Measurements from ENCODE around the gene LGALS14. TPM values are rescaled to one million over a fixed set of nuclear protein-coding genes. Genes with fewer than 3 reads are reported as not detected.

LGALS14 gene
- total RNA-seq, 1 experiment from 2014 or later = not detected

DNA sequence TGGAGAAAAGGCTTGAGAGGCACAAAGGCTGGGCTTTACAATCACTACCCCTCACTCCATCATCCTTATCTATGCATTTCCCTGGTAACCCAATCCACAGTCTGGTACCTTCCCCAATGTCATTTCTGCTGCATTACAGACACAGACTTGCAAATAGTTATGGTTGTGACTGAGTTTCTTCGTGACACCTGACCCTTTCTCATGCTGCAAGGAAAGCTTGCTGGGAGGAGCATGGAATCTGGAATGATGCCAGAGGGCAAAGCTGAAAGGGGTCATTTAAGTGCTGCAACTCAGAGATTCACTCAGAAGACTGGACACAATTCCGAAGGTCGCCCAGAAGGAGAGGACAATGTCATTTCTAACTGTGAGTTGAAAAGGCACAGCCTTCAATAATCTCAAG is 48.7 kb upstream of the LGALS14 start, which contains the start of gene LGALS16:
Gene LGALS16 (plus strand): TSS at position 301 of the 400 bp plus-strand sequence. CDS start 49 bp downstream, at position 350.
- no peak within 1 kb of the TSS for H3K4me2 ChIP-seq (ENCODE audit: low read length)
- no TSS peak for BruUV-seq (replicated peaks)
- no peak within 1 kb of the TSS for H2AFZ ChIP-seq (ENCODE audit: low read depth, low read length, poor library complexity, severe bottlenecking)
- no peak within 1 kb of the TSS for H3K27ac ChIP-seq (ENCODE audit: low read depth, low read length)
- intact Hi-C loops (cut with micrococcal nuclease) = no loop called here
- ATAC-seq = no peak
- no peak within 1 kb of the TSS for H3K4me3 ChIP-seq (replicated peaks in 1 of 2; ENCODE audit: low read depth in 1 of 2, low read length in 2 of 2)
- no peaks in the 10 kb centered on the region for H3K4me1 ChIP-seq (ENCODE audit: control insufficient read depth in 1 of 2, insufficient read depth in 2 of 2, low read length in 2 of 2)
- no peaks in the 10 kb centered on the region for H3K9me3 ChIP-seq (ENCODE audit: control insufficient read depth in 1 of 2, insufficient read depth in 1 of 2, low read depth in 1 of 2, low read length in 2 of 2)
- ChIA-PET CTCF (no interaction called here), RAD21 (ENCODE audit: low non-redundant PET in 1 of 2, low total read pairs in 2 of 2, uncharacterized antibody in 2 of 2, unreplicated experiment in 2 of 2) (no interaction called here), POLR2A (no interaction called here)
- H3K36me3 ChIP-seq (ENCODE audit: control insufficient read depth in 1 of 2, insufficient read depth in 2 of 2, low read length in 2 of 2) = no peaks in the 10 kb centered on the region; a peak in 1 of 4 replicates
- H3K79me2 ChIP-seq (ENCODE audit: insufficient read depth, low read length) = no peaks in the 10 kb centered on the region
- TF ChIP-seq YY1 (IDR thresholded peaks at IDR 0.05; ENCODE audit: extremely low read depth, insufficient replicate concordance, low read depth, low read length) (no peak), JUND (IDR thresholded peaks at IDR 0.05) (no peak), RAD21 (IDR thresholded peaks at IDR 0.05; ENCODE audit: low read depth) (no peak), SIN3A (IDR thresholded peaks at IDR 0.05; ENCODE audit: low read depth) (no peak), POLR2A (IDR thresholded peaks at IDR 0.05; ENCODE audit: borderline replicate concordance, extremely low read depth, insufficient read depth, insufficient read length) (no peak), POLR2AphosphoS5 (IDR thresholded peaks at IDR 0.05; ENCODE audit: low read depth, low read length) (no peak), ZFX (IDR thresholded peaks at IDR 0.05) (no peak), EGR1 (IDR thresholded peaks at IDR 0.05; ENCODE audit: low read depth) (no peak), CBX3 (IDR thresholded peaks at IDR 0.05; ENCODE audit: low read depth) (no peak), SP1 (IDR thresholded peaks at IDR 0.05; ENCODE audit: low read depth) (no peak), ELF1 (IDR thresholded peaks at IDR 0.05; ENCODE audit: borderline replicate concordance, low read depth) (no peak), TCF7L2 (IDR thresholded peaks at IDR 0.05; ENCODE audit: borderline replicate concordance, extremely low read depth, insufficient read depth, insufficient read length) (no peak), FOSL1 (IDR thresholded peaks at IDR 0.05; ENCODE audit: low read depth) (no peak)
- TF ChIP-seq, protein P1, sequence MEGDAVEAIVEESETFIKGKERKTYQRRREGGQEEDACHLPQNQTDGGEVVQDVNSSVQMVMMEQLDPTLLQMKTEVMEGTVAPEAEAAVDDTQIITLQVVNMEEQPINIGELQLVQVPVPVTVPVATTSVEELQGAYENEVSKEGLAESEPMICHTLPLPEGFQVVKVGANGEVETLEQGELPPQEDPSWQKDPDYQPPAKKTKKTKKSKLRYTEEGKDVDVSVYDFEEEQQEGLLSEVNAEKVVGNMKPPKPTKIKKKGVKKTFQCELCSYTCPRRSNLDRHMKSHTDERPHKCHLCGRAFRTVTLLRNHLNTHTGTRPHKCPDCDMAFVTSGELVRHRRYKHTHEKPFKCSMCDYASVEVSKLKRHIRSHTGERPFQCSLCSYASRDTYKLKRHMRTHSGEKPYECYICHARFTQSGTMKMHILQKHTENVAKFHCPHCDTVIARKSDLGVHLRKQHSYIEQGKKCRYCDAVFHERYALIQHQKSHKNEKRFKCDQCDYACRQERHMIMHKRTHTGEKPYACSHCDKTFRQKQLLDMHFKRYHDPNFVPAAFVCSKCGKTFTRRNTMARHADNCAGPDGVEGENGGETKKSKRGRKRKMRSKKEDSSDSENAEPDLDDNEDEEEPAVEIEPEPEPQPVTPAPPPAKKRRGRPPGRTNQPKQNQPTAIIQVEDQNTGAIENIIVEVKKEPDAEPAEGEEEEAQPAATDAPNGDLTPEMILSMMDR (IDR thresholded peaks at IDR 0.05 in 2 of 3, conservative IDR thresholded peaks at IDR 0.05 in 1 of 3; ENCODE audit: borderline replicate concordance in 1 of 3, insufficient read depth in 1 of 3, low read depth in 2 of 3, low read length in 2 of 3) = no peak
- TF ChIP-seq, protein P2, sequence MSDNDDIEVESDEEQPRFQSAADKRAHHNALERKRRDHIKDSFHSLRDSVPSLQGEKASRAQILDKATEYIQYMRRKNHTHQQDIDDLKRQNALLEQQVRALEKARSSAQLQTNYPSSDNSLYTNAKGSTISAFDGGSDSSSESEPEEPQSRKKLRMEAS (IDR thresholded peaks at IDR 0.05) = no peak
- TF ChIP-seq, protein P3, sequence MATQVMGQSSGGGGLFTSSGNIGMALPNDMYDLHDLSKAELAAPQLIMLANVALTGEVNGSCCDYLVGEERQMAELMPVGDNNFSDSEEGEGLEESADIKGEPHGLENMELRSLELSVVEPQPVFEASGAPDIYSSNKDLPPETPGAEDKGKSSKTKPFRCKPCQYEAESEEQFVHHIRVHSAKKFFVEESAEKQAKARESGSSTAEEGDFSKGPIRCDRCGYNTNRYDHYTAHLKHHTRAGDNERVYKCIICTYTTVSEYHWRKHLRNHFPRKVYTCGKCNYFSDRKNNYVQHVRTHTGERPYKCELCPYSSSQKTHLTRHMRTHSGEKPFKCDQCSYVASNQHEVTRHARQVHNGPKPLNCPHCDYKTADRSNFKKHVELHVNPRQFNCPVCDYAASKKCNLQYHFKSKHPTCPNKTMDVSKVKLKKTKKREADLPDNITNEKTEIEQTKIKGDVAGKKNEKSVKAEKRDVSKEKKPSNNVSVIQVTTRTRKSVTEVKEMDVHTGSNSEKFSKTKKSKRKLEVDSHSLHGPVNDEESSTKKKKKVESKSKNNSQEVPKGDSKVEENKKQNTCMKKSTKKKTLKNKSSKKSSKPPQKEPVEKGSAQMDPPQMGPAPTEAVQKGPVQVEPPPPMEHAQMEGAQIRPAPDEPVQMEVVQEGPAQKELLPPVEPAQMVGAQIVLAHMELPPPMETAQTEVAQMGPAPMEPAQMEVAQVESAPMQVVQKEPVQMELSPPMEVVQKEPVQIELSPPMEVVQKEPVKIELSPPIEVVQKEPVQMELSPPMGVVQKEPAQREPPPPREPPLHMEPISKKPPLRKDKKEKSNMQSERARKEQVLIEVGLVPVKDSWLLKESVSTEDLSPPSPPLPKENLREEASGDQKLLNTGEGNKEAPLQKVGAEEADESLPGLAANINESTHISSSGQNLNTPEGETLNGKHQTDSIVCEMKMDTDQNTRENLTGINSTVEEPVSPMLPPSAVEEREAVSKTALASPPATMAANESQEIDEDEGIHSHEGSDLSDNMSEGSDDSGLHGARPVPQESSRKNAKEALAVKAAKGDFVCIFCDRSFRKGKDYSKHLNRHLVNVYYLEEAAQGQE (IDR thresholded peaks at IDR 0.05; ENCODE audit: low read depth) = no peak
- TF ChIP-seq, protein P4, sequence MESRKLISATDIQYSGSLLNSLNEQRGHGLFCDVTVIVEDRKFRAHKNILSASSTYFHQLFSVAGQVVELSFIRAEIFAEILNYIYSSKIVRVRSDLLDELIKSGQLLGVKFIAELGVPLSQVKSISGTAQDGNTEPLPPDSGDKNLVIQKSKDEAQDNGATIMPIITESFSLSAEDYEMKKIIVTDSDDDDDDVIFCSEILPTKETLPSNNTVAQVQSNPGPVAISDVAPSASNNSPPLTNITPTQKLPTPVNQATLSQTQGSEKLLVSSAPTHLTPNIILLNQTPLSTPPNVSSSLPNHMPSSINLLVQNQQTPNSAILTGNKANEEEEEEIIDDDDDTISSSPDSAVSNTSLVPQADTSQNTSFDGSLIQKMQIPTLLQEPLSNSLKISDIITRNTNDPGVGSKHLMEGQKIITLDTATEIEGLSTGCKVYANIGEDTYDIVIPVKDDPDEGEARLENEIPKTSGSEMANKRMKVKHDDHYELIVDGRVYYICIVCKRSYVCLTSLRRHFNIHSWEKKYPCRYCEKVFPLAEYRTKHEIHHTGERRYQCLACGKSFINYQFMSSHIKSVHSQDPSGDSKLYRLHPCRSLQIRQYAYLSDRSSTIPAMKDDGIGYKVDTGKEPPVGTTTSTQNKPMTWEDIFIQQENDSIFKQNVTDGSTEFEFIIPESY (IDR thresholded peaks at IDR 0.05; ENCODE audit: extremely low read depth, insufficient replicate concordance, low read length) = no peak
- TF ChIP-seq, protein P5, sequence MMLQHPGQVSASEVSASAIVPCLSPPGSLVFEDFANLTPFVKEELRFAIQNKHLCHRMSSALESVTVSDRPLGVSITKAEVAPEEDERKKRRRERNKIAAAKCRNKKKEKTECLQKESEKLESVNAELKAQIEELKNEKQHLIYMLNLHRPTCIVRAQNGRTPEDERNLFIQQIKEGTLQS (IDR thresholded peaks at IDR 0.05) = no peak
- peaks cover 49% of the 10 kb centered on the region for H3K27me3 ChIP-seq (ENCODE audit: insufficient read depth, low read length)
- DNase-seq (ENCODE audit: low read depth, low spot score) = no peak
- H4K20me1 ChIP-seq (ENCODE audit: insufficient read depth) = no peaks in the 10 kb centered on the region
- no peaks in the 10 kb centered on the region for H3K9me2 ChIP-seq (ENCODE audit: insufficient read depth)
- H3K9ac ChIP-seq (ENCODE audit: low read length) = no peak within 1 kb of the TSS
